HL-60/S4 (cell line): Measurements from ENCODE around the gene ZDHHC5.

Source experiments
- in situ Hi-C: fragments of 300-500 bp; cut with MboI; formaldehyde crosslinking; loops from 2 replicates; pipeline ENCODE4 v1.14.3; 2022; ENCODE audit warnings: low sequenced_read_pairs

The ZDHHC5 gene

GRCh38 chr11:57667736-57668433 lies at the start of gene ZDHHC5:
TSS of gene ZDHHC5 (plus strand) at chr11:57668114. CDS start at chr11:57673091, 4,977 bp downstream.
- in situ Hi-C loops, result loop anchor here (10.0 to 25.0 kb wide), 2 partner anchors 127 to 894 kb away; no protein-coding TSS in a partner anchor

GRCh38 chr11:57618438-57618837 lies 49.5 kb upstream of the ZDHHC5 start:
- in situ Hi-C loops, result no loop called here

GRCh38 chr11:57619331-57619730 lies 48.6 kb upstream of the ZDHHC5 start:
- in situ Hi-C loops, result no loop called here

- in situ Hi-C loops, result no loop called here
These were observed 47.4 kb upstream of the ZDHHC5 start for GRCh38 chr11:57620467-57620866.

- in situ Hi-C loops, result no loop called here
These were observed 45.7 kb upstream of the ZDHHC5 start for GRCh38 chr11:57622263-57622662.

GRCh38 chr11:57624864-57625263 lies 43.0 kb upstream of the ZDHHC5 start:
- in situ Hi-C loops, result no loop called here

- in situ Hi-C loops, result no loop called here
These were observed 41.0 kb upstream of the ZDHHC5 start for GRCh38 chr11:57626895-57627294.

GRCh38 chr11:57630171-57630570 lies 37.7 kb upstream of the ZDHHC5 start:
- in situ Hi-C loops, result no loop called here

- in situ Hi-C loops, result no loop called here
These were observed 35.8 kb upstream of the ZDHHC5 start for GRCh38 chr11:57632116-57632515.

GRCh38 chr11:57633394-57634070 lies 34.4 kb upstream of the ZDHHC5 start:
- in situ Hi-C loops, result no loop called here

- in situ Hi-C loops, result no loop called here
These were observed 33.6 kb upstream of the ZDHHC5 start for GRCh38 chr11:57634311-57634710.

- in situ Hi-C loops, result no loop called here
These were observed 32.7 kb upstream of the ZDHHC5 start for GRCh38 chr11:57635246-57635645.

GRCh38 chr11:57637626-57638004 lies 30.3 kb upstream of the ZDHHC5 start:
- in situ Hi-C loops, result no loop called here

- in situ Hi-C loops, result no loop called here
These were observed 29.7 kb upstream of the ZDHHC5 start for GRCh38 chr11:57638005-57638781.

GRCh38 chr11:57638811-57639320 lies 29.0 kb upstream of the ZDHHC5 start:
- in situ Hi-C loops, result no loop called here

- in situ Hi-C loops, result loop anchor here (10.0 kb wide), 3 partner anchors 75 to 295 kb away; partner anchors contain the start of gene UBE2L6
These were observed 28.4 kb upstream of the ZDHHC5 start for GRCh38 chr11:57639321-57640067.

GRCh38 chr11:57640068-57640800 lies 27.7 kb upstream of the ZDHHC5 start:
- in situ Hi-C loops, result loop anchor here (10.0 kb wide), 3 partner anchors 75 to 295 kb away; partner anchors contain the start of gene UBE2L6

GRCh38 chr11:57641011-57641807 lies 26.7 kb upstream of the ZDHHC5 start:
- in situ Hi-C loops, result loop anchor here (10.0 kb wide), 3 partner anchors 76 to 296 kb away; partner anchors contain the start of gene UBE2L6

- in situ Hi-C loops, result loop anchor here (10.0 kb wide), 3 partner anchors 79 to 299 kb away; partner anchors contain the start of gene UBE2L6
These were observed 24.1 kb upstream of the ZDHHC5 start for GRCh38 chr11:57643802-57644201.
